Fibroblast of villous mesenchyme (primary cell): ENCODE measurements around the gene BCAT1. TPM values are rescaled to one million over a fixed set of nuclear protein-coding genes. Genes with fewer than 3 reads are reported as not detected.

Experiments
- DNase-seq: peaks from one replicate; pipeline ENCODE4 v3.0.0-alpha.2; 2010; ENCODE audit warnings: low read depth
- H3K4me3 ChIP-seq: 2 replicates; pipeline ENCODE4 v1.5.1; 2011; ENCODE audit warnings: low read depth, mild to moderate bottlenecking, low read length
- total RNA-seq: library from RNA; depleted of rRNA; stranded (reverse); fragments of >200 nt; gene quantifications from 2 replicates; pipeline ENCODE4 v1.2.3, GENCODE V29; 2012
- TF ChIP-seq, protein P1 (sequence below): IDR thresholded peaks from 2 replicates; pipeline ENCODE4 v1.5.1; 2012; ENCODE audit warnings: low read depth, mild to moderate bottlenecking, low read length; ENCODE audit not compliant: insufficient read depth

Gene BCAT1
- total RNA-seq, 1 donor = 199 TPM

DNA sequence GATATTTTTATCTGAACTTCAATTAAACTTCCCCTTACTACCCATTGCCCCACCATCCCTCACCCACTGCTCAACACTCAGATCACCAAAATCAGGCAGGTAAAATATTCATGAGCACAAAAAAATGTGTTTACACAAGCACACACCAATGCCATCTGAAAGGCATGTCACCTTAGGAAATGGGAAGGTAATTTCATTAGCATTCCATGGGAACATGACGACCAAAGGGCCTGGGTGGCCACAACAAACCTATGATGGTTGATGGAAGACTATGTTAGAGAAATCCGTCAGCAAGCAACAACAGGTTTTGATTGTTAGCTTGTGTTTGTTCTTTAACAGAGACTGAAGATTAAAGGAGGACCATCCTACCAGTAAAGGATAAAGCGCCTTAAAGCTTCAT is 97.6 kb downstream of the BCAT1 start:
- no peak overlapping the region for H3K4me3 ChIP-seq
- TF ChIP-seq, protein P1, sequence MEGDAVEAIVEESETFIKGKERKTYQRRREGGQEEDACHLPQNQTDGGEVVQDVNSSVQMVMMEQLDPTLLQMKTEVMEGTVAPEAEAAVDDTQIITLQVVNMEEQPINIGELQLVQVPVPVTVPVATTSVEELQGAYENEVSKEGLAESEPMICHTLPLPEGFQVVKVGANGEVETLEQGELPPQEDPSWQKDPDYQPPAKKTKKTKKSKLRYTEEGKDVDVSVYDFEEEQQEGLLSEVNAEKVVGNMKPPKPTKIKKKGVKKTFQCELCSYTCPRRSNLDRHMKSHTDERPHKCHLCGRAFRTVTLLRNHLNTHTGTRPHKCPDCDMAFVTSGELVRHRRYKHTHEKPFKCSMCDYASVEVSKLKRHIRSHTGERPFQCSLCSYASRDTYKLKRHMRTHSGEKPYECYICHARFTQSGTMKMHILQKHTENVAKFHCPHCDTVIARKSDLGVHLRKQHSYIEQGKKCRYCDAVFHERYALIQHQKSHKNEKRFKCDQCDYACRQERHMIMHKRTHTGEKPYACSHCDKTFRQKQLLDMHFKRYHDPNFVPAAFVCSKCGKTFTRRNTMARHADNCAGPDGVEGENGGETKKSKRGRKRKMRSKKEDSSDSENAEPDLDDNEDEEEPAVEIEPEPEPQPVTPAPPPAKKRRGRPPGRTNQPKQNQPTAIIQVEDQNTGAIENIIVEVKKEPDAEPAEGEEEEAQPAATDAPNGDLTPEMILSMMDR = no peak
- DNase-seq = no peak

GRCh38 chr12:24850496-24850895 is 98.4 kb downstream of the BCAT1 start:
- H3K4me3 ChIP-seq = no peak overlapping the region
- DNase-seq = no peak
- TF ChIP-seq, protein P1 = no peak

DNA sequence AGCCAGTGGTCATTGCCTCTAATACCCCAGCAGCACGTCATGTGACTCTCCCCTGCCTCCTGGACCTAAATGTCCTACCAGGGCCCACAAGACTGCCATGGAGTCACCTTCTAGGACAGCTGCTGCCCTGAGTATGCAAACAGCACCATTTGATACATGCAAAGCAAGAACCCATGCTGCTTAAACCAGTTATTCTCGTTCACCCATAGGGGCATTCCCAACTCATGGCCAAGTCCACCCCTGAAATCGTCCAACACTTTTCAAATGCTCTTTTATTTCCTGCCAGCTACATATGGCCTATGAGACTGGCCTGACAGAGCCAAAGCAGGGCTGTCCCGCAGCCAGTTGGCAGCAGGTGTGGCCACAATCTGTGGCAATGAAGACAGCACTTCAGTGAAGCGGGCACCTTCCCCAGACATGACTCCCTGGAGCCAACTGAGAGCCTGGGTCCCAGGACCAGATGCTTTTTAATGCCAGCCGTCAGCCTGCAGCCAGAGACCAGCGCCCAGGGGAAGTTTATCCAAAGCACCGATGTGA is 99.9 kb downstream of the BCAT1 start:
- DNase-seq = no peak
- TF ChIP-seq, protein P1 = no peak
- H3K4me3 ChIP-seq = no peak overlapping the region

DNA sequence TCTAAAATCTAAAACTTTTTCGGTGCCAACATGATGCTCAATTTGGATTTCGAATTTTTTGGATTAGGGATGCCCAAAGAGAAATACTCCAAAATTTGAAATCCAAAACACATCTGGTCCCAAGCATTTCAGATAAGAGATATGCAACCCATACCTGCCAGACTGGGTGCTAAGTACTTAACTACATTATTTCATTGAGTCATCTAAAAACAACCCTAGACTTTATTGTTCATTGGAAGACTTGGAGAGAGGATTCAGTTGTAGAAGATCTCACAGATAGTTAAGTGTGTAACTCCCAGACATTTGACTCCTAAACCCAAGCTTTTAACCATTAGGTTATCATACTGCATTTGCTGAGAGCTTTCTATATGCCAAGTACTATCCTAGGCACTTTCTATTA is 102.2 kb downstream of the BCAT1 start:
- TF ChIP-seq, protein P1 = no peak
- DNase-seq = no peak
- no peak overlapping the region for H3K4me3 ChIP-seq

DNA sequence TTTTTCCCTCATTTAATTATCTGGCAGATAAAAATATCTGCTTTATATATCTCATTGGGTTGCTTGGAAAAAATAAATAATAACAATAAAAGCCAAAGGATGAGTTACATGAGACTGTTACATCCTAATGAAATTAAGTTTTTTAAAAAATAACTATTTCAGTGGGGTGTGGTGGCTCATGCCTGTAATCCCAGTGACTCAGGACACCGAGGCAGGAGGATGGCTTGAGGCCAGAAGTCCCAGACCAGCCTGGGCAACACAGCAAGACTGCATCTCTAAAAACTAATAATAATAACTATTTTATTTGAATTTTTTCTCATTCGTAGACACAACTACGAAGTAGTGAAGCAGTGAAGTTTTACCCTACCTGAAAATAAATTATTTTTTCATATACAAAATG is 103.3 kb downstream of the BCAT1 start:
- no peak for DNase-seq
- TF ChIP-seq, protein P1 = no peak
- H3K4me3 ChIP-seq = no peak overlapping the region

- TF ChIP-seq, protein P1 = no peak
- H3K4me3 ChIP-seq = no peak overlapping the region
- peak; percentile 78 for DNase-seq
Observed at GRCh38 chr12:24840046-24840800, 108.7 kb downstream of the BCAT1 start.
